Choroid plexus epithelial cell (primary cell): Measurements from ENCODE around the gene EHMT1.

ENCODE experiments used
- DNase-seq: peaks from one replicate; pipeline ENCODE4 v3.0.0-alpha.2; 2010; ENCODE audit warnings: low read depth
- H3K4me3 ChIP-seq: 2 replicates; pipeline ENCODE4 v1.5.1; 2011; ENCODE audit warnings: low read depth, mild to moderate bottlenecking, control low read depth, low read length, moderate library complexity
- TF ChIP-seq, protein P1 (sequence below): conservative IDR thresholded peaks from 2 replicates; pipeline ENCODE4 v1.5.1; 2011; ENCODE audit warnings: low read depth, mild to moderate bottlenecking, control low read depth, inconsistent platforms, low read length, moderate library complexity

Gene EHMT1

DNA sequence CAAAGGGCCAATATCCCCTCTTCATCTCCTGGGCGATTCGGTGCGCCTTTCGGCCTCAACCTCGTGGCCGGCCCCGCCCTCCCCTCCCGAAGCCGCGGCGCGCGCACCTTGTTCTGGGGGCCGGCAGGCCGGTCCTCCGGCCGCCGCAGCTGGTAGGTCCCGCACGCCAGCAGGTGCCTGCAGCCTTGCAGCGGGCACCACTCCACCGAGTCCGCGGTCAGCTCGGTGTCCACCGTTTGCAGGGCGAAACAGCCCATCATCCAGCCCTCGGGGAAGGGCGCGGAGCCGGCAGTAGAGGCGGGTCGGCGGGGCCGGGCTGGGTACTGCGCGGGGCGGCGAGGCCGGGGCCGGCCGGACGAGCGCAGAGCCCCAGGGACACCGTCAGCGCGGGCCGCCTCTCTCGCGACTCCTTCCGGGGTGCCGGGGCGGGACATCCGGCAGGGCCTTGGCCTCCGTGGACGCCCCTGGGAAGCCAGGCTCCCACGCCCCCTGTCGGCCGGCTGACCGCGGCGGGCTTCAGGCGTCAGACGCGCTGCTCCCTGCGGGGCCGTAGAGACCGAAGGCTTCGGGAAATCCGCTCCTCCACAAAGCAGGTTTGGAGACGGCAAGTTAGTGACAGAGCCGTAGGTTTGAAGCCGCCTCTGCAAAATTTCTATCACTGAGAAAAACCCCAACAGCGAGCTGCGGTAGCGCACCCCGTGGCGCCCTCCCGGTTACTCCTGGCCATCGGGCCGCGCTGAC lies 40.1 kb upstream of the EHMT1 start, which contains the start of gene DPH7:
DPH7 (minus strand) TSS at position 408 of the 741 bp plus-strand sequence; CDS start at position 260, 148 bp downstream.
- TF ChIP-seq, protein P1, sequence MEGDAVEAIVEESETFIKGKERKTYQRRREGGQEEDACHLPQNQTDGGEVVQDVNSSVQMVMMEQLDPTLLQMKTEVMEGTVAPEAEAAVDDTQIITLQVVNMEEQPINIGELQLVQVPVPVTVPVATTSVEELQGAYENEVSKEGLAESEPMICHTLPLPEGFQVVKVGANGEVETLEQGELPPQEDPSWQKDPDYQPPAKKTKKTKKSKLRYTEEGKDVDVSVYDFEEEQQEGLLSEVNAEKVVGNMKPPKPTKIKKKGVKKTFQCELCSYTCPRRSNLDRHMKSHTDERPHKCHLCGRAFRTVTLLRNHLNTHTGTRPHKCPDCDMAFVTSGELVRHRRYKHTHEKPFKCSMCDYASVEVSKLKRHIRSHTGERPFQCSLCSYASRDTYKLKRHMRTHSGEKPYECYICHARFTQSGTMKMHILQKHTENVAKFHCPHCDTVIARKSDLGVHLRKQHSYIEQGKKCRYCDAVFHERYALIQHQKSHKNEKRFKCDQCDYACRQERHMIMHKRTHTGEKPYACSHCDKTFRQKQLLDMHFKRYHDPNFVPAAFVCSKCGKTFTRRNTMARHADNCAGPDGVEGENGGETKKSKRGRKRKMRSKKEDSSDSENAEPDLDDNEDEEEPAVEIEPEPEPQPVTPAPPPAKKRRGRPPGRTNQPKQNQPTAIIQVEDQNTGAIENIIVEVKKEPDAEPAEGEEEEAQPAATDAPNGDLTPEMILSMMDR = peak; percentile 73
- H3K4me3 ChIP-seq = peak within 1 kb of the TSS; percentile 93
- DNase-seq = peak; percentile 93

- peak overlapping the region; percentile 93 for H3K4me3 ChIP-seq
- DNase-seq = no peak
- TF ChIP-seq, protein P1 = no peak
Measured at GRCh38 chr9:137579259-137579604, 39.6 kb upstream of the EHMT1 start.

- no peak for DNase-seq
- TF ChIP-seq, protein P1 = no peak
- H3K4me3 ChIP-seq = no peak overlapping the region
Measured at GRCh38 chr9:137580209-137580953, 38.4 kb upstream of the EHMT1 start.

DNA sequence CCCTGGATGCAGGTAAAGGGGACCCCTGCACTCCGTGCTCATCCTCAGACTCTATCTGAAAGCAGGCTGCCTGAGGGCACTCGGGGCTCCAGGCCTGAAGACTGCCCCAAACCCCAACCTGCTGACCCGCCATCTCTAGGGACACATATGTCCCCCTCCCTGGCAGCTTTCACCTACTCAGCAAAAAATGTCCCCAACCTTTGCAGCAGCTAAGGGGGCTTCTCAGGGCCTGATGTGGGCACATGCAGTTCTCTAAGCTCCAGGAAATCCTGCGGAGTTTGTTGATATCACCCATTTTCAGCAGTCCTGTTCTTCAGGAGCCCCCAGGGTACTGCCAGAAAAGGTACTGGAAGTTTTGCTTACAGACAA lies 37.9 kb upstream of the EHMT1 start:
- no peak overlapping the region for H3K4me3 ChIP-seq
- DNase-seq = no peak
- TF ChIP-seq, protein P1 = no peak

DNA sequence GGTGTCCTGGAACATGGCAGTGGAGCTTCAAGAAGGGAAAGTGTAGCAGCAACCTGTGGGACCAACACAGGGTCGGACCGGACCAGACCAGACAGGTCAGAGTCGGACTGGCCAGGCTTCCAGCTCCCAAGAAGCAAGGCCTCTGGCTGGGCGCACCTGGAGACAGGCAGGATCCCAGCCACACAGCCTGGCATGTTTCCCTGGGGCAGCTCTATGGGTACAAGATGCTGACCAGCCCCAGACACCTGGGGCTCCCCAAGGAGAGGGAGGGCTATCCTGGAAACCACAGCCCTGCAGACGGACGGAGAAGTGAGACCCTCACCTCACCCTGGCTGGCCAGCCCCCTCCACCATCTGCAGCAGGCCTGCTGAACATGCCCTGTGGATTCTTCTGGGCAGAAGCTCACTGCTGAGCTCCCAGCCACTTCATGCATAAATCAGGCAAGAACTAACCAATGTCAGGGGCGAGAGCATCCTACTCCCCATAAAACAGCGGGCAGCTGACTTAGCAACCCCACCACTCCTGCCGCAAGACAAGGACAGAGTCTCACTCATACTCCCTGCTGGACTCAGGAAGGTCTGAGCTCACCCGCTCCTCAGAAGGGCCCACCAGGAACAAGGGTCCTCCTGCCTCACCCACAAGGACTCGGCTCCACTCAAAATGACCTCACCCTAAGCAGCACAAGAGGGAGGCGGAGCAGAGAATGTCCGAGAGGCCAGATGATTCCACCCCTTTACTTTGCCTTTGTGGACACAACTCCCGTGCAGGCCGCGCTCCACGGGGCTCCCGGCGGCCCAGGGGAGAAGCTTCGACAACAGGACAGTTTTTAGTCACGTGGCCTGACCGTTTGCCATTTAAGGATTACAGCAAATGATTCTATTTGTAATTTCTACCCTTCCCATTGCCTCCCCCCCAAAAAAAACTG lies 37.2 kb upstream of the EHMT1 start:
- TF ChIP-seq, protein P1 = no peak
- DNase-seq = no peak
- H3K4me3 ChIP-seq = no peak overlapping the region

DNA sequence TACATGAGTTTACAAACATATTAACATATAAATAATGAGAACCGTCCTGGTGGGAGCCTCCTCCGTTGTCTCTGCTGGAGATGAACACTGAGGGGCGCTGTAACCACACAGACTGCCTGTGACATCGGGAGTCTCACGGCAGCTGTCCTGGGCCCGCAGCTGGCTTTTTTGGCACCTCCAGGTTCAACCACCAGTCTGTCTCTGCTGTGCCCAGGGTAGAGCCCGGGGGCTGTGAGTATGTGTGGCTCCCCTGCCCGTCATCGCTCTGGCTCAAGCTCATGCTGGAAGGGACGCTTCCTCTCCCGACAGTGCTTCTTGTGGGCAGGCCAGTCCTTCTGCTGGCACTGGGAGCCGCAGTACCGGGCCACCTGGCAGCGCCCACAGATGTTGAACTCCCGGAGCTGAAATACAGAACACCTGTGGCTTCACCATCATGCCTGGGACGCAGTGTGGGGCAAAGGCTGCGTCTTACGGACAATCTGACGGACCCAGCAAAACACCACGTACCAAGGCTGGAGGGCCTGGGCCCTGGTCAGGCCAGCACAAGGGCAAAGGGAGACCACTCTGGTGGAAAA lies 36.4 kb upstream of the EHMT1 start:
- no peak for DNase-seq
- TF ChIP-seq, protein P1 = peak; percentile 45
- no peak overlapping the region for H3K4me3 ChIP-seq
